K562 (cell line): Measurements from ENCODE around the gene TGFBR3L. TPM values are rescaled to one million over a fixed set of nuclear protein-coding genes. Genes with fewer than 3 reads are reported as not detected.

ENCODE experiments used
- ARID3B ChIP-seq: fragments of 250-450 bp; sonication (Bioruptor Pico); IDR thresholded peaks from 2 replicates; pipeline ENCODE4 v1.4.0; 2020; ENCODE audit warnings: borderline replicate concordance
- CBFA2T2 ChIP-seq: fragments of 450-650 bp; conservative IDR thresholded peaks from 2 replicates; pipeline ENCODE4 v1.6.1; 2017; ENCODE audit warnings: mild to moderate bottlenecking
- CBFA2T3 ChIP-seq: fragments of 450-650 bp; IDR thresholded peaks from 2 replicates; pipeline ENCODE4 v1.6.1; 2017
- CBFB ChIP-seq: sonication (generic); formaldehyde crosslinking; IDR thresholded peaks from 2 replicates; pipeline ENCODE4 v1.4.0; 2020; ENCODE audit warnings: mild to moderate bottlenecking, missing genetic modification reagents
- CHD7 ChIP-seq: fragments of 200-600 bp; sonication (generic); IDR thresholded peaks from one replicate; pipeline ENCODE4 v1.6.1; 2012; ENCODE audit warnings: mild to moderate bottlenecking, low read depth, low read length, inconsistent platforms
- GABPB1 ChIP-seq: sonication (generic); formaldehyde crosslinking; IDR thresholded peaks from 2 replicates; pipeline ENCODE4 v1.8.0; 2022; ENCODE audit warnings: mild to moderate bottlenecking, missing genetic modification reagents
- KHSRP ChIP-seq: fragments of 450-650 bp; IDR thresholded peaks from 2 replicates; pipeline ENCODE4 v1.6.1; 2017
- SRSF1 ChIP-seq: fragments of 200-400 bp; formaldehyde crosslinking; IDR thresholded peaks from 2 replicates; pipeline ENCODE4 v1.6.1; 2017; ENCODE audit warnings: mild to moderate bottlenecking, low read depth, low read length, moderate library complexity
- TCFL5 ChIP-seq: fragments of 250-450 bp; sonication (Bioruptor Pico); conservative IDR thresholded peaks from 2 replicates; pipeline ENCODE4 v1.6.1; 2021; ENCODE audit warnings: mild to moderate bottlenecking, moderate library complexity, matching md5 sums
- TFAP4 ChIP-seq: sonication (generic); formaldehyde crosslinking; IDR thresholded peaks from 2 replicates; pipeline ENCODE4 v1.8.0; 2022; ENCODE audit warnings: missing genetic modification reagents, mild to moderate bottlenecking, moderate library complexity, borderline replicate concordance
- TOE1 ChIP-seq, 2 experiments: fragments of 450-650 bp in 1 of 2; sonication (generic) in 1 of 2; formaldehyde crosslinking in 1 of 2; IDR thresholded peaks; 2 replicates each; pipeline versions ENCODE4 v1.7.1 to v1.8.0; 2016 to 2022; ENCODE audit warnings: borderline replicate concordance in 2 of 2, mild to moderate bottlenecking in 2 of 2, antibody characterized with exemption in 1 of 2, inconsistent platforms in 1 of 2, low read depth in 1 of 2, missing genetic modification reagents in 1 of 2, moderate library complexity in 1 of 2
- ZNF124 ChIP-seq: sonication (generic); formaldehyde crosslinking; IDR thresholded peaks from 2 replicates; pipeline ENCODE4 v1.8.1; 2022; ENCODE audit warnings: missing genetic modification reagents
- polyA plus RNA-seq, 8 experiments: library from polyadenylated mRNA; depleted of rRNA in 4 of 8; stranded (reverse) in 5 of 8; unstranded in 3 of 8; fragments of >200 nt; fragmentation: Nextera tagmentation in 2 of 8; fragmentation: Illumina TruSeq in 1 of 8; extraction: Ambion mirVana in 2 of 8; extraction: Trizol in 1 of 8; gene quantifications; 2 replicates each; pipeline versions ENCODE4 v1.2.1 to v1.2.3, GENCODE V29; 2011 to 2014; ENCODE audit warnings: inconsistent platforms in 1 of 8, missing spikeins in 1 of 8
- total RNA-seq, 7 experiments: library from RNA; depleted of rRNA in 6 of 7; stranded (reverse); fragments of >200 nt in 6 of 7; fragmentation: Illumina TruSeq in 2 of 7; extraction: Trizol in 2 of 7; gene quantifications; 2 replicates each; pipeline versions ENCODE4 v1.2.1 to v1.2.3, GENCODE V29; 2011 to 2021; ENCODE audit warnings: low replicate concordance in 1 of 7
- TF ChIP-seq, protein P1 (sequence below): fragments of 250-450 bp; sonication (Bioruptor Pico); IDR thresholded peaks from 2 replicates; pipeline ENCODE4 v1.8.0; 2022; ENCODE audit warnings: moderate library complexity, mild to moderate bottlenecking, inconsistent platforms

Gene TGFBR3L
- total and polyA plus RNA-seq, 9 of the 15 experiments (the other 6 are each of a cell fraction or from before 2014, with no cell fraction given): not detected

DNA sequence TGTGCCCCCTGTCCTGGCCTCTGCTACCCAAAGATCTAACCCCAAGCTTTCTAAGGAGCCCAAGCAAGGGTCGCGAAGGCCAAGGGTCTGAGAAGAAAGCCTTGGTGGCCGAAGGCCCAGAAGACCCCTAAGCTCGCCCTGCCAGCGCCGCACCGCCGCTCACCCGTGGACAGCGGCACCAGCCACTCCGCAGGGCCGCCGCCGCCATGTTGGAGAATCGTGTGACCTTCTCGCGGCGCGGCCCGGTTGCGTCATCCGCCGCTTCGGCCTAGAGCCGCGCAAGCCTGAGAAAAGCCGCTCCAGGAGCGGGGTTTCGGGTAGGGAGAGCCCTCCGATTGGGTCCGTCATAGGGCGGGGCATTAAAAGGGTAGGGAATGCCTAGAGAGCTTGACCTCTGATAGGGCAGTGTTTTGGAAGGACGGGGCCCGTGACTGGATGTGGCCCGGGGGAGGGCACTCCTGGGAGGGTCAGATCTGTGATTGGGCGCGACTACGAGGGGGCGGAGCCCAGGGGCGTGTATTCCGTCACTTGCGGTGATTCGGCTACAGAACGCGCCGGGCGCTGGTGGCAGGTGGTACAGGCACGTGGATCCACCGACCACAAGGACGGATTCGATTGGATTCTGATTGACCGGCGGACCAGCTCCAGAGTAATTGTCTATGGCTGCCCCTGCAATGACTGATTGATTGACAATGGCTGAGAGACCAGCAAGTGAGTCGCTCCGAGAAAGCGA lies 29.0 kb downstream of the TGFBR3L start, which contains the start of gene TIMM44 (continued):
- TF ChIP-seq CHD7 (no peak), ARID3B (0 out of 2 replicates have a peak, but pooled peaks have one; percentile 21), KHSRP (no peak), SRSF1 (no peak), TFAP4 (CRISPR knock-in tag) (peak; percentile 81), ZNF124 (CRISPR knock-in tag) (no peak), CBFB (CRISPR knock-in tag) (peak; percentile 76; the same call in 1 of the 2 replicates), GABPB1 (CRISPR knock-in tag) (peak; percentile 64), CBFA2T3 (no peak), TOE1 (IDR thresholded peaks at IDR 0.05; ENCODE audit: borderline replicate concordance) (no peak; the same call in 1 of the 2 replicates), TOE1 (CRISPR knock-in tag; IDR thresholded peaks at IDR 0.05; ENCODE audit: borderline replicate concordance, low read depth) (no peak), CBFA2T2 (no peak), TCFL5 (no peak)
- TF ChIP-seq, protein P1, sequence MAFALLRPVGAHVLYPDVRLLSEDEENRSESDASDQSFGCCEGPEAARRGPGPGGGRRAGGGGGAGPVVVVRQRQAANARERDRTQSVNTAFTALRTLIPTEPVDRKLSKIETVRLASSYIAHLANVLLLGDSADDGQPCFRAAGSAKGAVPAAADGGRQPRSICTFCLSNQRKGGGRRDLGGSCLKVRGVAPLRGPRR: no peak
